Panc1 (cell line): Measurements from ENCODE around the gene CFAP410. TPM values are rescaled to one million over a fixed set of nuclear protein-coding genes. Genes with fewer than 3 reads are reported as not detected.
A peak's percentile ranks its signal among the peaks of the same experiment; 100 is the strongest.

ENCODE experiments used
- ATAC-seq: fragments of 200-7000 bp; cut with Tn5 transposase; 2 replicates; pipeline ENCODE4 v1.9.1; 2020; ENCODE audit warnings: mild to moderate bottlenecking, moderate library complexity
- BruUV-seq: library from RNA; stranded (reverse); fragments of 400-500 nt; replicated peaks from 2 replicates; lab custom pipeline; 2021; lab: Mats Ljungman, UMichigan
- CTCF ChIA-PET: fragments of 300-600 bp; sonication (Branson Sonifier 250); formaldehyde crosslinking; loops from one replicate; lab custom pipeline; 2022; ENCODE audit warnings: antibody characterized with exemption; lab: Charles Lee
- POLR2A ChIA-PET: fragments of 300-600 bp; sonication (Branson Sonifier 250); formaldehyde crosslinking; loops from one replicate; lab custom pipeline; 2022; ENCODE audit warnings: antibody characterized with exemption; lab: Charles Lee
- DNase-seq: peaks from one replicate; pipeline ENCODE4 v3.0.0-alpha.2; 2010; ENCODE audit warnings: low read depth, low spot score
- H3K27ac ChIP-seq: 2 replicates; pipeline ENCODE4 v1.5.1; 2011; ENCODE audit warnings: mild to moderate bottlenecking, low read length, inconsistent platforms
- H3K27me3 ChIP-seq: fragments of 200-500 bp; sonication (Bioruptor generic); 2 replicates; pipeline ENCODE4 v1.6.0; 2014; ENCODE audit warnings: low read length, inconsistent platforms; ENCODE audit not compliant: control insufficient read depth, insufficient read depth
- H3K36me3 ChIP-seq: fragments of 200-500 bp; sonication (Bioruptor generic); 2 replicates; pipeline ENCODE4 v1.5.1; 2014; ENCODE audit warnings: inconsistent platforms, mild to moderate bottlenecking, low read length, moderate library complexity; ENCODE audit not compliant: control insufficient read depth, insufficient read depth
- H3K4me1 ChIP-seq: 2 replicates; pipeline ENCODE4 v1.5.1; 2011; ENCODE audit warnings: inconsistent platforms, mild to moderate bottlenecking, low read length, moderate library complexity; ENCODE audit not compliant: control insufficient read depth, insufficient read depth
- H3K4me3 ChIP-seq, 2 experiments: 2 replicates each; pipeline ENCODE4 v1.5.1; 2011 to 2012; ENCODE audit warnings: low read depth in 2 of 2, low read length in 2 of 2, mild to moderate bottlenecking in 2 of 2, inconsistent platforms in 1 of 2, moderate library complexity in 1 of 2
- H3K9me3 ChIP-seq: fragments of 200-500 bp; sonication (Bioruptor generic); 2 replicates; pipeline ENCODE4 v1.5.1; 2014; ENCODE audit warnings: low read depth, mild to moderate bottlenecking, inconsistent platforms, low read length, moderate library complexity; ENCODE audit not compliant: control insufficient read depth, insufficient read depth
- POLR2AphosphoS5 ChIP-seq: IDR thresholded peaks from 2 replicates; pipeline ENCODE4 v1.6.1; 2012; ENCODE audit warnings: mild to moderate bottlenecking, low read depth, low read length, moderate library complexity
- SIN3A ChIP-seq: IDR thresholded peaks from 2 replicates; pipeline ENCODE4 v1.6.1; 2012; ENCODE audit warnings: low read depth, mild to moderate bottlenecking, low read length, moderate library complexity, borderline replicate concordance; ENCODE audit not compliant: insufficient read depth
- TCF7L2 ChIP-seq: IDR thresholded peaks from 2 replicates; pipeline ENCODE4 v1.6.1; 2011; ENCODE audit warnings: mild to moderate bottlenecking, low read depth, low read length, inconsistent platforms
- in situ Hi-C: cut with HindIII; loops from 2 replicates; pipeline ENCODE4 v1.10.0; 2016; ENCODE audit warnings: low sequenced_read_pairs, low pct_unique_long_range_greater_than_20kb
- intact Hi-C: fragments of 100-400 bp; cut with micrococcal nuclease; formaldehyde crosslinking; loops from one replicate; pipeline ENCODE4 v1.10.0; 2022; ENCODE audit not compliant: unreplicated experiment
- total RNA-seq: library from RNA; stranded (reverse); gene quantifications from one replicate; pipeline ENCODE4 v1.2.1, GENCODE V29; 2021; ENCODE audit not compliant: unreplicated experiment
- TF ChIP-seq, protein P1 (sequence below), 2 experiments: IDR thresholded peaks; 2 replicates each; pipeline ENCODE4 v1.6.1; 2011 to 2012; ENCODE audit warnings: low read depth in 2 of 2, control low read depth in 1 of 2, low read length in 1 of 2, mild to moderate bottlenecking in 1 of 2, moderate library complexity in 1 of 2; ENCODE audit not compliant: insufficient read depth in 1 of 2
- TF ChIP-seq, protein P2 (sequence below): fragments of 450-650 bp; IDR thresholded peaks from 2 replicates; pipeline ENCODE4 v1.5.1; 2017; ENCODE audit warnings: mild to moderate bottlenecking

CFAP410 gene
- total RNA-seq, 1 experiment from 2014 or later: 11.8 TPM

DNA sequence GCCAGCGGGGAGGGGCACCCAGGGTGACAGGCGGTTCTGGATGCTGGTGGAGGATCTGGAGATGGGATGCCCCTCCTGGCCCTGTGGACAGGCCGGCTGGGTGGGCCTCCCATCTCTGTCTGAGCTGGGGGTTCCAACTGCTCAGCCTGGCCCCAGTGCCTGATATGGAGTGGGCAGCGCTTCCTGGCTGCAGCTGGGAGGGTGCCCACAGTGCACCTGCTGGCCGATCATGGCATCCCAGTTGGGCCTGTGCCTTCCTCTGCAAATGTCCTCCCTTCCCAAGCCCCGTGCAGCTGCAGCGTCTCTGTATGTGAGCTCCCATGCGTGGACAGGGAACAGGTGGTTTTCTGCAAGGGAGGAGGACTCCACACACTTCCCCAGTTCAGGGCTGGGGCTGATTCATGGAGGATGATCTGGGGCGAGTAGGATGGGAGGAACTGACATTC, 37.2 kb downstream of the CFAP410 start:
- ATAC-seq: no peak
- POLR2A ChIA-PET: no interaction called here

DNA sequence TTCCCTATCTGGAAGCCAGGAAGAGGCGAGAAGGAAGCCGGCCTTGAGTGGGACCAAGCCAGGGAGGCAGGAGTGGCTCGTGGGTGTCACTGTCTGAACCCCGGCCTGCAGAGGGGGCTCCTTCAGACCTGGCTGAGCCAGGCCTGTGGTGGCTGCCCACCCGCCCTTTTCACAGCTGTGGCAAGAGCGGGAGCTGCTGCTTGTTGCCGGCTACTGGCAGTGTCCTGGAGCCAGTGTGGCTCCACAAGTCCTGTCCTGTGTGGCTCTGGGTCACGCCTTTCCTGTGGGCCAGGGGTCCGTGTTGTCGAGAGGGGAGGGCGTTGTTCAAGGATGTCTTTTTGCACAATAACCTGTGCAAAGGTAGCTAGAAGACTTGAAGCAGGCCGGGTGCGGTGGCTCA, 38.0 kb downstream of the CFAP410 start:
- DNase-seq: no peak
- no peak for ATAC-seq

More for the DNA sequence above, 37.2 kb downstream of the CFAP410 start:
- Histone ChIP-seq H3K9me3 (no peaks in the 10 kb centered on the region), H3K4me1 (peaks cover 17% of the 10 kb centered on the region), H3K36me3 (no peaks in the 10 kb centered on the region; the same call in 1 of the 2 replicates), H3K4me3 (no peak overlapping the region), H3K27ac (no peak overlapping the region), H3K27me3 (no peaks in the 10 kb centered on the region)
- intact Hi-C loops (no loop called here), in situ Hi-C loops (no loop called here)
- CTCF ChIA-PET: no interaction called here
- no peak for DNase-seq
- no peak for TF ChIP-seq POLR2AphosphoS5
- TF ChIP-seq, protein P1, sequence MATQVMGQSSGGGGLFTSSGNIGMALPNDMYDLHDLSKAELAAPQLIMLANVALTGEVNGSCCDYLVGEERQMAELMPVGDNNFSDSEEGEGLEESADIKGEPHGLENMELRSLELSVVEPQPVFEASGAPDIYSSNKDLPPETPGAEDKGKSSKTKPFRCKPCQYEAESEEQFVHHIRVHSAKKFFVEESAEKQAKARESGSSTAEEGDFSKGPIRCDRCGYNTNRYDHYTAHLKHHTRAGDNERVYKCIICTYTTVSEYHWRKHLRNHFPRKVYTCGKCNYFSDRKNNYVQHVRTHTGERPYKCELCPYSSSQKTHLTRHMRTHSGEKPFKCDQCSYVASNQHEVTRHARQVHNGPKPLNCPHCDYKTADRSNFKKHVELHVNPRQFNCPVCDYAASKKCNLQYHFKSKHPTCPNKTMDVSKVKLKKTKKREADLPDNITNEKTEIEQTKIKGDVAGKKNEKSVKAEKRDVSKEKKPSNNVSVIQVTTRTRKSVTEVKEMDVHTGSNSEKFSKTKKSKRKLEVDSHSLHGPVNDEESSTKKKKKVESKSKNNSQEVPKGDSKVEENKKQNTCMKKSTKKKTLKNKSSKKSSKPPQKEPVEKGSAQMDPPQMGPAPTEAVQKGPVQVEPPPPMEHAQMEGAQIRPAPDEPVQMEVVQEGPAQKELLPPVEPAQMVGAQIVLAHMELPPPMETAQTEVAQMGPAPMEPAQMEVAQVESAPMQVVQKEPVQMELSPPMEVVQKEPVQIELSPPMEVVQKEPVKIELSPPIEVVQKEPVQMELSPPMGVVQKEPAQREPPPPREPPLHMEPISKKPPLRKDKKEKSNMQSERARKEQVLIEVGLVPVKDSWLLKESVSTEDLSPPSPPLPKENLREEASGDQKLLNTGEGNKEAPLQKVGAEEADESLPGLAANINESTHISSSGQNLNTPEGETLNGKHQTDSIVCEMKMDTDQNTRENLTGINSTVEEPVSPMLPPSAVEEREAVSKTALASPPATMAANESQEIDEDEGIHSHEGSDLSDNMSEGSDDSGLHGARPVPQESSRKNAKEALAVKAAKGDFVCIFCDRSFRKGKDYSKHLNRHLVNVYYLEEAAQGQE (IDR thresholded peaks at IDR 0.05; ENCODE audit: insufficient read depth in 1 of 2, low read depth in 2 of 2, low read length in 1 of 2): no peak
- no peak for TF ChIP-seq TCF7L2
- no peak for TF ChIP-seq SIN3A
- TF ChIP-seq, protein P2, sequence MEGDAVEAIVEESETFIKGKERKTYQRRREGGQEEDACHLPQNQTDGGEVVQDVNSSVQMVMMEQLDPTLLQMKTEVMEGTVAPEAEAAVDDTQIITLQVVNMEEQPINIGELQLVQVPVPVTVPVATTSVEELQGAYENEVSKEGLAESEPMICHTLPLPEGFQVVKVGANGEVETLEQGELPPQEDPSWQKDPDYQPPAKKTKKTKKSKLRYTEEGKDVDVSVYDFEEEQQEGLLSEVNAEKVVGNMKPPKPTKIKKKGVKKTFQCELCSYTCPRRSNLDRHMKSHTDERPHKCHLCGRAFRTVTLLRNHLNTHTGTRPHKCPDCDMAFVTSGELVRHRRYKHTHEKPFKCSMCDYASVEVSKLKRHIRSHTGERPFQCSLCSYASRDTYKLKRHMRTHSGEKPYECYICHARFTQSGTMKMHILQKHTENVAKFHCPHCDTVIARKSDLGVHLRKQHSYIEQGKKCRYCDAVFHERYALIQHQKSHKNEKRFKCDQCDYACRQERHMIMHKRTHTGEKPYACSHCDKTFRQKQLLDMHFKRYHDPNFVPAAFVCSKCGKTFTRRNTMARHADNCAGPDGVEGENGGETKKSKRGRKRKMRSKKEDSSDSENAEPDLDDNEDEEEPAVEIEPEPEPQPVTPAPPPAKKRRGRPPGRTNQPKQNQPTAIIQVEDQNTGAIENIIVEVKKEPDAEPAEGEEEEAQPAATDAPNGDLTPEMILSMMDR: no peak
- BruUV-seq: no TSS peak

More for the DNA sequence above, 38.0 kb downstream of the CFAP410 start:
- peak overlapping the region; percentile 59 to 61 for H3K4me3 ChIP-seq
- in situ Hi-C loops (no loop called here), intact Hi-C loops (no loop called here)
- peaks cover 17% of the 10 kb centered on the region for H3K4me1 ChIP-seq
- ChIA-PET CTCF (no interaction called here), POLR2A (no interaction called here)
- TF ChIP-seq, protein P1 (IDR thresholded peaks at IDR 0.05; ENCODE audit: insufficient read depth in 1 of 2, low read depth in 2 of 2, low read length in 1 of 2): no peak
- TF ChIP-seq POLR2AphosphoS5 (no peak), SIN3A (no peak), TCF7L2 (no peak)
- TF ChIP-seq, protein P2: no peak
- no peaks in the 10 kb centered on the region; the same call in 1 of the 2 replicates for H3K36me3 ChIP-seq
- no peaks in the 10 kb centered on the region for H3K9me3 ChIP-seq
- H3K27me3 ChIP-seq: no peaks in the 10 kb centered on the region
- BruUV-seq: no TSS peak
- peak overlapping the region; percentile 63 for H3K27ac ChIP-seq
